ENCODE measurements around the gene SCAANT1. TPM values are rescaled to one million over a fixed set of nuclear protein-coding genes. Genes with fewer than 3 reads are reported as not detected.

The SCAANT1 gene
- total RNA-seq, 1 donor from 2014 or later: not detected

- intact Hi-C loops (cut with micrococcal nuclease): no loop called here
- no peak for ATAC-seq
Measured at GRCh38 chr3:63910001-63910400, 2.2 kb downstream of the SCAANT1 start.

GRCh38 chr3:63909431-63909830 lies 2.8 kb downstream of the SCAANT1 start:
- no peak for ATAC-seq

More at GRCh38 chr3:63910001-63910400, 2.2 kb downstream of the SCAANT1 start:
- DNase-seq: no peak

DNA sequence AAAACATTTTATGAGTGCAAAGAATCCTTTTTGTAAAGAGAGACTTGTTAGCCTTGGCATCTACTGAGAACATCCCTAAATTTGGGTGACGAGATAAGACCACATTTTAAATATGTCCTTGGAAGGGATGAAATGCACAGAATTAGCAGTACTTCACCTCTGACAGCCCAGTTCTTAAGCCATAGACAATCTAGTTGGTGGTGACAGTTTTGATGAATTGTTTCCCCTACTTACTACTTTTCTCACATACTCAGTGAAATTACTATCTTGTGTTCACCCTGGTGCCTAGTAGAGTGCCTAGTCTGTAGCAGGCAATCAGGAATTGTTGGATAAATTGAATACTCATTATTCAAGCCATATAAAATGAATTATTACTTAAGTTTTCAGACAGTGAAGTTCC lies 3.4 kb downstream of the SCAANT1 start:
- intact Hi-C loops (cut with micrococcal nuclease): no loop called here

More at GRCh38 chr3:63909431-63909830, 2.8 kb downstream of the SCAANT1 start:
- DNase-seq: no peak
- intact Hi-C loops (cut with micrococcal nuclease): no loop called here

GRCh38 chr3:63908081-63908736 lies 4.0 kb downstream of the SCAANT1 start:
- ATAC-seq: no peak
- intact Hi-C loops (cut with micrococcal nuclease): no loop called here
- DNase-seq: no peak

More for the DNA sequence above, 3.4 kb downstream of the SCAANT1 start:
- DNase-seq: no peak
- ATAC-seq: no peak

DNA sequence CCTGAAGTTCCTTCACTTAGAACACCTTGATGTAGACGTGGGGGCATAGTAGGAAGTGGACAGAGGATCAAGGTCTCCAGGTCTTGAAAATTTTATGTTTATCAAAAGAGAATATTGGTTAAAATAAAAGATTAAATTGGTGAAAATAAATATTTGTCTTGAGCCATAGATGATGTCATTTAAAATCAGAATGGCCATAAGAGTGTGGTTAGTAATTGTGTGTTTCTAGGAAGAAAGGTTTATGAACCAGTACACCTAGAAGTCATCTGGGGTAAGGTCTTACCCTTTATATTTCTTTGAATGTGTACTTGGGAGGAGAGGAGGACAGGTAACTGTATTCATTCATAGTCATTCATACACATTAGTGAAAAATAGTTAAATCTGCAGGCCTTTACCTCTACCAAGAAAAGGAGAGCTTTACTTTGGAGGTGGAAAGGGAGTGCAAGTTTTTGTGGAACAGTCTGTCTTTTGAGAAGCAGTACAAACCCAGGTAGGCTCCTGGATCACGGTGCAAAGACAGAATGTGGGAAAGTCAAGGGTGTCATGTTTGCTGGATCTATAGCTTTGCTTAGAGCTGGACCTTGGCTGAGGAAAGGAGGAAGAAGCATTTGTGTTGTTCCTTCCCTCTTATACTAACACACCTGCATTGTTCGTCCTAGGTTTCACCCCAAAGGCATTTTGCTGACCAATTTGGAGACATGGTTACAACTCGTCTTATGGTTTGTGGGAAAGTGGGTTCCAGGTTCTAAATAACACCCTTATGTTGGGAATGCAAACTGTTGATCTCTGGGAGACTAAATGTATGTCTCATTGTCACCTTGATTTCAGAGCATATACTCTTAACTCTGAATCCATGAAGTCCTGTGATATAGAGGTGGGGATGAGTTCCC lies 6.2 kb downstream of the SCAANT1 start:
- DNase-seq: no peak
- intact Hi-C loops (cut with micrococcal nuclease): no loop called here

GRCh38 chr3:63900459-63900858 lies 11.7 kb downstream of the SCAANT1 start:
- DNase-seq (no peak), ATAC-seq (peak; percentile 36)
- intact Hi-C loops (cut with micrococcal nuclease): no loop called here

More for the DNA sequence above, 6.2 kb downstream of the SCAANT1 start:
- ATAC-seq: no peak

DNA sequence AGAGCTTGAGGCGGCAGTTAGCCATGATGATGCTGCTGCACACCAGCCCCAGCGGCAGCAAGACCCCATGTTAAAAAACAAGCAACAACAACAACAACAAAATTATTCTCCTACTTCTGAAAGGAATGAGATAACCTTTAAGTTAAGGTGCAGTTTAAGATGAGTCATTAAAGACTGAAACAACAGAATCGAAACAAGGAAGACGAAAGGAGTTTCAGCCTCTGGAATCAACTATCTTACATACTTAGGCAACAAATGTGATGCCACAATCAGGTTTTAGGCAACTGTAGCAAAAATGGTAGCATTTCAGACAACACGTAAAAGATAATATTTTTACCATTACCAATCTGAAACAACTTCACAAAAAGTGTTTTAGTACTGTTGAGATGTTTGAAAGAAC lies 12.2 kb downstream of the SCAANT1 start:
- ATAC-seq (no peak), DNase-seq (no peak)
- intact Hi-C loops (cut with micrococcal nuclease): no loop called here

DNA sequence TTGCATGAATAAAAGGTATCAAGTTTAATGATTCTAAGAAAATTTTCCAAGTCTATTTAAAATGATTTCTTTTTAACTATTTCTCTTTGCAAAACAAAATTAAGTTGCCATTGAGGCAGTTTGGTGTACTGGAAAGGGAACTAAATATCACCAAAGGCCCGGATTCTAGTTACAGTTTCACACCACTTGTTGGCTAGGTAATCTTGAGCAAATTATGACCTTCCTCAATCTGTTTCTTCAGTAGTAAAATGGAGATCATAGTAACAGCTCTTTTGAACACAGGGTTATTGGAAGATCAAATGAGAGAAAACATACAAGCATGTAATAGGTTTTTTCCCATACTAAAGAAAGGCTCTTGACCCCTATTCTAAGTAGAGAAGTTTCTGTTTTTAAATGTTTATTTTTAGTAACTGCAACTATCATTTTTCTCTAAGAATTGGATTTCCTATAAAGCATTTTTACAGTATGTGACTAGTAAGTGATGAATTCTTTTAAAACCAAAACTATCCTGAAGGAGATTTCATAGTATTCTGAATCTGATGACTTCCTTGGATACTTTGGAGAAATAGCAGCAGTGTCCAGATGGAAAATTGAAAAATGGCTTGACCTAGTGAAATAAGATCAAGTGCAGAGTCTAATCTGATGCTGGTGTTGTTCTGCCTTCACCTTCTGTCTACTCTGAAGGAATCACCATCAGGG lies 15.7 kb downstream of the SCAANT1 start:
- intact Hi-C loops (cut with micrococcal nuclease): no loop called here
- ATAC-seq (no peak), DNase-seq (no peak)

DNA sequence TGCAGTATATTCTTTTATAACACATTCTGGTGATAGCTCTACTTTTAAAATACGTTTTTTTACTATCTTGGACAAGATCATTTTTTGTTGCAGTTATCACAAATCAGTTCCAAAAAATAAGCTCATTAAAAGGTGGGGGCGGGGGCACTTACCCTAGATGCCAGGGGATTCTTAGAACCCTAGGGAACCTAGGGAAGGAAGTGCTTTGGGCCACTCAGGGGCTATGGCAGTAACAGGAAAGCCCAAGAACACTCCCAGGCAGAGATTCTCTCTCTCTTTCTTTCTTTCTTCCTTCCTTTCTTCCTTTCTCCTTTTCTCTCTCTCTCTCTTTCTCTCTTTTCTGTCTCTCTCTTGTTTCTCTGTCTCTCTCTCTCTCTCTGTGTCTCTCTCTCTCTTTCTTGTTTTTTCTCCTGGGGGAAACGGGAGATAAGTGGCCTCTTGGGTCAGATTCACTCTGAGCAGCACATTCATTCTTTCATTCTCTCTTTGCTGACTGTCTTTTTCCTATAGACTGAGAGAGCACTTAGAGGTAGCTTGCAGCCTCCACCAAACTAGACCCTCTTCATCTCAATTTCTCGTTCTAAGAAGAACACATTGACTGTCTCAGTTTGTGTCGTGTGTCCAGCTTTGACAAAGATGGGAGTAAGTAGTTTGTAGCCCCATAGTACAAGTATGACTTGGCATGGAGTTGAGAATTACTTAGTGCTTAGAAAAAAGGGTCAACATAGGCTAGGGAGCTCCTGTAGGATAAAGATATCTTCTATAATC lies 16.6 kb downstream of the SCAANT1 start:
- ATAC-seq (no peak), DNase-seq (no peak)
- intact Hi-C loops (cut with micrococcal nuclease): no loop called here

- intact Hi-C loops (cut with micrococcal nuclease): no loop called here
- ATAC-seq (no peak), DNase-seq (no peak)
Measured at GRCh38 chr3:63892773-63893352, 19.3 kb downstream of the SCAANT1 start.

GRCh38 chr3:63891518-63891917 lies 20.7 kb downstream of the SCAANT1 start:
- DNase-seq (no peak), ATAC-seq (no peak)
- intact Hi-C loops (cut with micrococcal nuclease): no loop called here

GRCh38 chr3:63886858-63887257 lies 25.3 kb downstream of the SCAANT1 start:
- intact Hi-C loops (cut with micrococcal nuclease): no loop called here
- DNase-seq (no peak), ATAC-seq (peak; percentile 52)

GRCh38 chr3:63880653-63881052 lies 31.5 kb downstream of the SCAANT1 start:
- intact Hi-C loops (cut with micrococcal nuclease): no loop called here
- ATAC-seq (no peak), DNase-seq (no peak)

GRCh38 chr3:63878394-63879060 lies 33.7 kb downstream of the SCAANT1 start:
- ATAC-seq (no peak), DNase-seq (no peak)
- intact Hi-C loops (cut with micrococcal nuclease): no loop called here

DNA sequence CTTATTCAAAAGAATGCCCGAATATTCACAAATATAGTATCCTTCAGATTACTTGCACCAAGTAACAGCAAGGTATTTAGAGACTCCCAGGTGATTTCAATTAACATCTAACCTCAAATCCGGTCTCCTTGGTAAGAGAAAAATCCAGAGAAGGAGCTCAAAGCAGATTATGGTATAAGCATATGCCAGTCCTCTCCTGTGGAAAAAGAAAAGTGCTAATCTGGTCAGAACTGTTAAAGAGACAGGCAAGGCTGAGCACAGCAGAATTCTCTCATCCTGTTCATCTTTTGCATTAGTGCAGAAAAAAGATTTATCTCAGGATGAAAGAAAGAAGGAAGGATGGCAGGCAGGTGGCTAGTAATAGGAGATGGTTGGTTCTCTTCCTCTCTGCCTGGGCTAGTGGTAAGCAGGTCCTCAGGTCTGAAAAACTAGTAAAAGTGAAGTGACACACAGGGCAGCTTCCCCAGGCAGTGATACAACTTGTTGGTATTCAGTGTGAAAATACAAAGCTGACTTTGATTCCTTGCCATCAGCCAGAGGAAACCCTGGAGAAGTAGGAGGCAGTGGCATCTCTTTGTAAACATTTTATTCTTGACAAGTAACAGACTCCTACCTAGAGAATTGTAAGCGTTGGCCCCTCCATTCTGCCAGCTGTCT lies 34.3 kb downstream of the SCAANT1 start:
- no peak for ATAC-seq
- no peak for DNase-seq
- intact Hi-C loops (cut with micrococcal nuclease): no loop called here

DNA sequence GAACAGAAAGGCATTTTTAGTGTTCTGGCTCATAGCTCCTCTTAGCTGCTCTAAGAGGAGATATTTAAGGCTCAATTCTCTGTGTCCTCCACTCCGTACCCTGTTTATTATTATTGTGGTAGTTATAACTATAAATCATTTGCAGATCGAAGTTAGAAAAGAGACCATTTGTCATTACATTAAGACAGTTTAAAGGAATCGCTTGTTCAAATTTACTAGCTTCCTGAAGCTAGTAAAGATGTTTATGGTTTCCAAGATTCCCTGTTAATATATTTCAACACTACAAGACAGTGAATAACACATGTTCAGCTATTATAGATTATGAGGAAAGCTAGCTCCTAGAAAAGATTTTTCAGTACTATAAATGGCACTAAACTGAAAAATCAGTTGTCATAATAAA lies 35.9 kb downstream of the SCAANT1 start:
- intact Hi-C loops (cut with micrococcal nuclease): no loop called here
- DNase-seq (no peak), ATAC-seq (no peak)

DNA sequence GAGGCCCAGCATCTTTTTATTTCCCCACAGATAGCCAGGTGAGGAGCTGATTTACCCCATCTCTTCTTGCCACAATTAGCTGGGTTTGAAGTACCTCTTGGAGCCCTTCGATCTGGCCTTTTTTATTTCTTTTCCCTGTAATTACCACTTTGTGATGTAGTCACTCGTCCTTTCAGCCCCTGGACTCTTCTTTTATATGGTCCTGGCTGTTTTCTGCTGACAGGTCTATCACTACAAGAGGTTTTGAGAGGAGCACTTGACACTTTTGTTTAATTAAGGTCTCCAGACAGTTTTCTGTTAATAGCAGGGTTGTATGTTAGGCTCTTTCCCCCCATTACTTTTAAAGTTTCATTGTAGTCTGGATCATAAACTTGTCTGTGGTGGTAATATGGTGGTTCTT lies 36.7 kb downstream of the SCAANT1 start:
- intact Hi-C loops (cut with micrococcal nuclease): no loop called here
- no peak for ATAC-seq
- no peak for DNase-seq

DNA sequence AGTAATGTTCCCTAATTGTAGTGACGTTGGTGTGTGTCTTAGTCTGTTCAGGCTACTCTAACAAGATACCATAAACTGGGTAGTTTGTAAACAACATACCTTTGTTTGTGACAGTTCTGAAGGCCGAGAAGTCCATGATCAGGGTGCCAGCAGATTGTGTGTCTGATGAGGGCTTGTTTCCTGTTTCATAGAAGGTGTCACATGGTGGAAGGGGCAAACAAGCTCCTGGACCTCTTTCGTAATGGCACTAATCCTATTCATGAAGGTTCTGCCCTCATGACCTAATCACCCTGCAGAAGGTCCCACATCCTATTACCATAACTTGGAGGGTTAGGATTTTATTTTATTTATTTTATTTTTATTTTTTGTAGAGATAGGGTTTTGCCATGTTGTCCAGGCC lies 37.4 kb downstream of the SCAANT1 start:
- intact Hi-C loops (cut with micrococcal nuclease): no loop called here
- no peak for ATAC-seq
- no peak for DNase-seq
